ENCODE data around the gene C1QTNF6.

C1QTNF6 gene

GRCh38 chr22:37190262-37190780, 2.3 kb upstream of the C1QTNF6 start:
- no peak for DNase-seq (ENCODE audit: low read depth, low spot score)

DNA sequence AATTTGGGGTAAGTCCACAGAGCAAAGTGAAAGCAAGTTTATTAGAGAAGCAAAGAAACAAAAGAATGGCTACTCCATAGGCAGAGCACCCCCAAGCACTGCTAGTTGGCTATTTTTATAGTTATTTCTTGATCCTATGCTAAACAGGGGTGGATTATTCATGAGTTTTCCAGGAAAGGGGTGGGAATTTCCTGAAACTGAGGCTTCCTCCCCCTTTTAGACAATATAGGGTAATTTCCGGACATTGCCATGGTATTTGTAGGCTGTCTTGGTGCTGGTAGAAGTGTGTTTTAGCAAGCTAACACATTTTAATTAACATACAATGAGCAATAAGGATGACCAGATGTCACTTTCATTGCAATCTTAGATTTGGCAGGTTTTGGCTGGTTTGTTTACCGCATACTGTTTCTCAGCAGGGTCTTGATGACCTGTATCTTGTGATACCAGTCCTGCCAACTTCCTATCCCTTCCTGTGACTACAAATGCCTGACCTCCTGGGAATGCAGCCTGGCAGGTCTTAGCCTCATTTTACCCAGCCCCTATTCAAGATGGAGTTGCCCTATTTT, 937 bp upstream of the C1QTNF6 start:
- no peak for DNase-seq (ENCODE audit: low read depth, low spot score)

DNA sequence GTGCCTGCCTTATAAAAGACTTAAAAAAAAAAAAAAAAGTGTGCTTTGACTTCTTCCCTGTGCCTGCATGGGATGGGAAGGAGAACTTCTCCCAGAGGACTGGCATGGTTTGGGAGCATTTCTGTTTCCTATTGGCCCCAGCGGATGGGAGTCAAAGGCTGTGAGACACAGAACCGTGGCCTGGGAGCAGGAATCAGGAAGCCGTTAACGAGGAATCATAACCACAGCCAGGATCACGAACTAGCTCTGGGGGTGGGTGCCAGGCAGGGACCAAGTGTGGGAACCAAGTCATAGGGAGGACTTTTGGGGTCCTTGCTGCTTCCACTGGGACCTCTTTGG, 526 bp downstream of the C1QTNF6 start:
- no peak for DNase-seq (ENCODE audit: low read depth, low spot score)

DNA sequence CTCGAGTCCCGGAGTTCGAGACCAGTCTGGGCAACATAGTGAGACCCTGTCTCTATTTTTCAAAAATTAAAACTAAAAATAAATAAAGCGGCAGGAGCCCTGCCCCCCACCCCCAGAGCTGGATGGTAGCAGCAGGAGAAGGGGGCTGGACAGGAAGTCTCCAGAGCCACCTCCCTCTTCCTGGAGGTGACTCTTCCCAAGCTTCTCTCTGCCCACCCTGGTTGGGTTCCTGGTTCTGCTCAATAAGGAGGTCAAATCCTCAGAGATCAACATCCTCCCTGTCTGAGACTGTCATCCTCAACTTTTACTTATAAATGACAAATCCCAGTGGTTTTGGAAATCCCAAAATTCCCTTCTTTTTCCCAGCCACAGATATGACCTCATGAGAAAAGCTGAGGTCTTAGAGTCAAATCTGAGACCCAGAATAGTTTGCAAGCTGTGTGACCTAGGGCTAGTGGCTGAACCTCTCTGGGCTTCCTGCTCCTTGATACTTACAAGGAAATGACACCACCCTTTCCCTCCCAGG, 987 bp downstream of the C1QTNF6 start:
- no peak for DNase-seq (ENCODE audit: low read depth, low spot score)

GRCh38 chr22:37186228-37186996, 1.6 kb downstream of the C1QTNF6 start:
- DNase-seq (ENCODE audit: low read depth, low spot score): no peak

DNA sequence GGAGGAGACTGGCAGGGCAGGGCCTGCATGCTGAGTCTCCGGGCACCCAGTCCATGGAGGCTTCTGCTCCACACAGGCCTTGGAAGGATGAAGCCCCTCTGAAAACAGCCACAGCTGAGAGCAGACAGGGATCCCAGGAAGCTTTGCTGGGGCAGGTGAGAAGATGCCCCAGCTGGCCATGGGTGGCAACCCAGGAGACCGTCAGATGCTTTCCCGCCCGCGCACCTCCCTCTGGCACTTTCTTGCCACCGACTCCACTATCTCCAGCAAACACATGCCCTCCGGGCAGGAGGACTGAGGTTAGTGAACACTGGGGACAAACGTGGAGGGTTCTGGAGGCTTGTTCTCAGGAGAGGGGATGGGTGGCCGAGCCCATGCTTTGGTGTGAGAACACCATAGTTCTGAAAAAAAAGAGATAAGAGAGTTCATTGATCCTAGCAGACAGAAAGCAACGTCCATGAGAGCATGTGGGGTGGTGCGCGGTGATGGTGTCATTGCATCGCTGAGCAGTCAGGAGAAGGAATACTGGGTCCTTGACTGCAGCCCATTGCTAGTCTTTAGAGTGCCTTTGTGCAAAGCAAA, 2.3 kb downstream of the C1QTNF6 start:
- DNase-seq (ENCODE audit: low read depth, low spot score): no peak

- DNase-seq (ENCODE audit: low read depth, low spot score): no peak
Measured at GRCh38 chr22:37184816-37185541, 3.1 kb downstream of the C1QTNF6 start.

DNA sequence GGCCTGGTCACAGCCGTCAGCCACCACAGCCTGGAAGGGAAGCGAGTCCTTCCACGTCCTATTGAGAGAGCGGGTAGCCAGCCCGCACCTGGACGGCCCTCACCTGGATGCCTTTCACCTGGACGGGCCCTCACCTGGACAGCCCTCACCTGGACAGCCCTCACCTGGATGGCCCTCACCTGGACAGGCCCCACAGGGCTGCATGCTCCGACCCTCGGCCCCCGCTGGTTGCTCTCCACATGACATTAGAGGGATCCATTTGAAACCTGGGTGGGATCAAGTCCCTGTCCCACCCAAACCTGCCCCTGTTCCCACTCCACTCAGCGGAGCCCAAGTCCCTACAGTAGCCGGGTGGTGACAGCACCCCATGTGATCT, 3.7 kb downstream of the C1QTNF6 start:
- no peak for DNase-seq (ENCODE audit: low read depth, low spot score)

DNA sequence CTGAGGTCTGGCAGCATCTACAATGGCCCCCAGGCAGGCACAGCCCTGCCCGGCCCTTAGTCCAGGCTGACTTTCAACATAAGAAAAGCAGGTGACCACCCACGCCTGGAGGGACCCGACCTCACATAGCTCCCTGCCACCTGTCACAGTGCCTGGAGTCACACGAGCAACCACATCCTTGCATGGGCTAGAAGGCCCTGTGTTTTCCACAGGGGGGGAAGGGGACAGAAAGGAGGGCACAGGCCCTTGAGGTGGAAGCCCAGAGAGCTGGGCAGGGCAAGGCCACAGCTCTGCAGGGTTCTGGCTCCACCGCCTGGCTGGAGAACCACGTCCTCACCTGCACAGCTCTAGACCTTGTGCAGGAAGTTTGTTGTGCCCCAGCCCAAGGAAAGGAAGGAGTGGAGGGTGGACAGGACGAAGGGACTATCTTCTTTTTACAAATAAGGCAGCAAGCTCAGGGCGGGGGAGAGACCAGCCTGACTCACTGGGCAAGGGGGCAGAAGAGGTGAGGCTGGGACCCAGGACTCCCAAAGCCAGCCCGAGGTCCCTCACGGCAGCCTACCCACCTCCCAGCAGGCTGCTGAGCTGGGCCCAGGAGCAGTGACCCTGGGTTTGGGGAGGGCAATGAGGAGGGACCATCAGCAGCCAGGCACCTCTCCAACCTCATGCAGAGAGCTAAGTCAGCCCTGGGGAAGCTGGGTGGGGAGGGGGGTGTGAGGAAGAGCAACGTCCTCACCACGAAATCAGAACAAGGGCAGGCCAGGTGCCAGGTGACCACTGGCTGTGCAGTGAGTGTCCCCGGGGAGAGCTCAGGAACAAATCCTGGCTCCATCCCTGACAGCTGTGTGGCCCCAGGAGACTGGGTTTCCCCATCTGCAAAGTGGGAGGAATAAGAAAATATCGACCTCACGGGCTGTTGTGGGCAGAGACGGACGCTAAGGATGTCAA, 4.3 kb downstream of the C1QTNF6 start:
- DNase-seq (ENCODE audit: low read depth, low spot score): no peak

DNA sequence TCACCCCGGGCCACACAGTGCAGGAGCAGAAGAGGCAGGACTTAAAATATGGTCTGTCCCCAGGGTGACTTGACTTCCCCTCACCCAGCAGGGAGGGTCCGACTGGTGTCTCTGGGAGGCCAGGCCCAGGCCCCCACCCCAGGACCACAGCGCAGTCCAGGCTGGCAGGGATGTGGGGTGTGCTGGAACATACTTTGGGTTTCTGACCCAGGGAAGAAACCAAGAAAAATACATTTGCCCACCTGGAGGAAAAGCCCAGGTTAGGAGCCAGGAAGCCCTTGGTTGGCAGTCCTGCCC, 5.2 kb downstream of the C1QTNF6 start:
- DNase-seq (ENCODE audit: low read depth, low spot score): no peak

DNA sequence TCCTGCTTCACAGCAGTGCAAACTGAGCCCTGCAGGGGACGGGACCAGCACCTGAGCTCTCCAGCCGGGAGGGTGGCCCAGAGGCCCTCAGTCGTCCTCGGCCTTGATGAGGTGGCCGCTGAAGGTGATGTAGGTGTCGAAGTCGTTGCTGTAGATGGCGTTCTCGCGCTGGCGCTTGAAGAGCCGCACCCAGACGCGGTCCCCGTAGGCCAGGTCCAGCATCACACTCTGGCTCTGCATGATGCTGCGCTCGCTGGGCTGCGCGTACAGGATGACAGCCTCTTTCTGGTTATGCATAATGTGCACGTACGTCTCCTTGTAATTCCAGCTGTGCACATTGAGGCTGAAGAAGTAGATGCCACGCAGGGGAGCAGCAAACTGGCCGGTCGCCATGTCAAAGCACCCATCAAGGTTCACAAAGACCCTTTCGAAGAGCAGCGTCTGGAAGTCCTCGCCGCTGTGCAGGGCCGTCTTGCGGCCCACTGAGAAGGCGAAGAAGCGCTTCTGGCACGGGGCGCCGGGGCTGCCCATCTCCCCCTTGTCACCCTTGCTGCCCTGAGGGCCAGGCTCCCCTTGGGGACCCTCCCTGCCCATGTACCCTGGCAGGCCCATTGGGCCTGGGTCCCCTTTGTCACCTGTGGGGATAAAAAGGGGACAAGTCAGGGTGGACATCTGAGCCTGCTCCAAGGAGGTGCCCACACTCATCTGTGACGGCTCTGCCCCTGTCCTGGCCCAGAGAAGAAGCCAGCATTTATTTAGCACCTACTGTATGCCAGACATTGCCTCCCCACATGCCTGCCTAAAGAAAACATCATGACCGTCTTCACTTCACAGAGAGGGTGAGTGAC, 5.7 kb downstream of the C1QTNF6 start:
- DNase-seq (ENCODE audit: low read depth, low spot score): no peak

GRCh38 chr22:37181681-37182080, 6.4 kb downstream of the C1QTNF6 start:
- DNase-seq (ENCODE audit: low read depth, low spot score): no peak

DNA sequence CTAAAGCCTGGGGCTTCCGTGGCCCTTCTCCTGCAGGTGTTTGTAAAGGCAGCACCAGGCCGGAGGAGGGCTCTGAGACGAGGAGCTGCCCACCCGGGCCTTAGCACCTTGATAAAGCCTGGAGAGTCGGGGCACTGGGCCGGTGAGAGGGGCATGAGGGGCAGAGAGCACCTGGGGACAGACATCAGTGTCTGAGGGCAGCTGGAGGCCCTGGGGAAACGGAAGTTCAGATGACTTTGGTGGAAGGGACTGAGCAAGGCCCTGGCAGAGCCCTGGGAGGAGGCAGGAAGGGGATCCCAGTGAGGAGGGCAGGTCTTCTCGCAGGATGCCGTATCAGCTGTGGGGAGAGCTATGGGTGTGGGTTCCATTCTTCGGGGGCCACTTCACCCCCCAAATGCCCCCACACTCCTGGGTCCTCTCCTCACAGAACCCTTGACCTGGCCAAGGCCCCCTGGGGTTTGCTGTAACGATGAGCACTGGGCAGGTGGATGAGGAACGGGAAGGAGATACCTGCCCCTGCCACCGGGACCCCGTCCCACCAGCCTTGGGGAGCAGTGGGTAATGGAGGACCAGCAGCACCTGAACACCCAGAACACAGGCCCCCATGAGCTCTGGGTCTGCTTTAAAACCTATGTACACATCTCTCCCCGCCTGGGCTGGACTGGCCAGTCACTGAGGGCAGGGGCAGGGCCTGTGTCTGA, 7.4 kb downstream of the C1QTNF6 start:
- DNase-seq (ENCODE audit: low read depth, low spot score): no peak

DNA sequence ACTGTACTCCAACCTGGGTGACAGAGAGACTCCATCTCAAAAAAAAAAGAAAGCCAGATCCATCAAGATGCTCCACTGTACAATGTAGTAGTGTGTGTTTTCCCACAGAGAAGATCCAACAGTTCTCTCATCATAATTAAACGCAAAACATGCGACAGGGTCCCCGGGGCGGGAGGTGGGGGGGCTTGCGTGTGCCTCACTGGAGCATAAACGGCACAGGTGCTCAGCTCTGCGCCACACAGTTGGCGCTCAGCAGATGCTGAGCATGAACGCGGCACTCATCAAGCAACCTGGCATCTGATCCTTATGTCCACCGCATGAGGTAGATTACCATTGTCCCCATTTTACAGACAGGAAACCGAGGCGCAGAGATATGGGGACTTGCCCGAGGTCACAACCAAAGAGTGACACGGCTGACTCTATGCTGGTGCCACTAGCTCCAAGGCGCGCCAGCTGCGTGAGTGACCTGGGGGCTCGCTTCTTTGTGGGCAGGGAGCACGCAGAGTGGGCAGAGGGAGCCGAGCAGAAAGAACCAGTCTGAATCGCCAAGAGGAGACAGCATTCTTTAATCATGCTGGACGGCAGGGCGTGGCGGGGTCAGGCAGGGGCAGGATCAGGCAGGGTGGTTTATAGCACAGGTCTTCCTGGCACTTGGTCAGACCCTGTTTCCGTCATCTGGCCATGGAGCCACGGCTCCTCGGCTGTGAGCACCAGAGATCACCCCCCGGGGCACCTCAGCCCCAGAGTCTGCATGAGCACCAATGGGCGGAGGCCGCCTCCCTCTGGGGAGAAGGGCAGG, 8.2 kb downstream of the C1QTNF6 start:
- DNase-seq (ENCODE audit: low read depth, low spot score): no peak

GRCh38 chr22:37179126-37179470, 8.9 kb downstream of the C1QTNF6 start:
- no peak for DNase-seq (ENCODE audit: low read depth, low spot score)

GRCh38 chr22:37178350-37179125, 9.5 kb downstream of the C1QTNF6 start:
- DNase-seq (ENCODE audit: low read depth, low spot score): no peak

DNA sequence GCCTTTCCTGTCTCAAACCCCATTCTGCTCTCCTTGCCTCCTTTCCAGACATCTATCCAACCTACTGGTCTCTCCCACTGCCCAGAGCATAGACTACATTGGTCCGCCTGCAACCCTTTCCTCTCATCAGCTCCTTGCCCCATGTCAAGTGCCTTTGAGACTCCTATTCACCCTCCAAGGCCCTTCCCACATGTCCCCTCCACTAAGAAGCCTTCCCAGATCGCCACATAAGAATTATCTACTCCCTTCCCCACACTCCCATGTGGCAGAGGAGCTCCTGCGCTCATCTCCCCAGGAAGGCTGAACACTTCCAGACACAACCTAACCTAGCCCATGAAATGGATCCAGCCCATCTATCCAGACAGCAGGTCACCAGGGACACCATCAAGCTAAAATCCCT, 10.3 kb downstream of the C1QTNF6 start:
- no peak for DNase-seq (ENCODE audit: low read depth, low spot score)

DNA sequence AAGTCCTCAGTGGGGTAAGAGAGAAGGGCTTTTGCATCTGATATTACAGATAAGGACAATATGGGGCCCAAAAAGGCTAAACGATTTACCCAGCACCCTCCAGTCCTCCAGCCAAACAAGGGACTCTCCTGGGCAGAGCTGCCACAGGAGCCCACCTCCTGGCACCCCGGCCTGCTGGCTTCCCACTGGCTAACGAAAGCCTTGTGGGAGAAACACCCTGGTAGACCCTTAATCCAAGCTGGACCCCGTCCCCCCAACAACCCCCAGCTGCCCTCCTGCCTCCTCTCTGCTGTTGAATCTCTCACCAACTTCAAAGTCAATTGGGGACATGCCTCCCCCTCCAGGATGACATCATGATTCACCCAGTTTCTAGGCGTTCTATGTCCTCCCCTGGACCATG, 10.8 kb downstream of the C1QTNF6 start:
- DNase-seq (ENCODE audit: low read depth, low spot score): no peak

Data from smooth muscle cell of the brain vasculature (primary cell).